ENCODE measurements around the gene ISM1.
A peak's percentile ranks its signal among the peaks of the same experiment; 100 is the strongest.

Gene ISM1

DNA sequence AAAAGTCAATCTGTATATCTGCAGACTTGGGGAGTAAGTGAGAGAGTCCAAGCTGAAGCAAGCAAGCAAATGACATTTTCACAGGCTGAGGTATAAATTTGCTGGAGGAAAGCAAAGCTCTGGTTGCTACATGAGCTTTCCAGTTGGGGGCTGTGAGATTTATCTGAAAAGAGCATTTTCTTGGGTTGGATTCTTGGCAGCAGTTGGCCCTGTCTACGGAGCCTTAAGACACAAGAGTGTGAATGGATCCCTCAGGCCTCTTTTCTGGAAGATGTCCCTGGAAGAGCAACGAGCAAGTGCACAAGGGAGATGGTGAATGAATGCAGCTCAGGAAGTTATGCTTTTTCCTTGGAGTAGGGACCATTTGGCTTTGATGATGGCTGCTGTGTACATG is 30.8 kb downstream of the ISM1 start:
- DNase-seq (ENCODE audit: insufficient read length, low spot score) (no peak), FAIRE-seq (no peak)

DNA sequence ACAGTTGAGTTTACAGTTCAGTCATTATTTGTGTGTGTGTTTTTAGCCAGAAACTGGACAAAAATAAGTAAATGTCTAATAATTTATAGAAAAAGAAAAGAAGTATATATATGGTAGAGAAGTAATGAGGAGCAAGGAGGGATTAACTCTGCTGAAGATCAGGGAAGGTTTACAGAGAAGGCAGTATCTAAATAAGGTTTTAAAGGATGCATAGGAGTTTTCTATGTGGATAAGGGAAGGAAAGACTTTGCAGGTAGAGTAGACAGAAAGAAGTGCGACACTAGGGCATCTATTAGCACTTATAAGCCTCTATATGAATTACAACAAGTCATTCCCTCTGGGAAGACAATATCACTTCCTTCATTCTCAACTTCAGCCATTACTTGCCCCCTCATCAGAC is 34.3 kb downstream of the ISM1 start:
- DNase-seq (ENCODE audit: insufficient read length, low spot score) (no peak), FAIRE-seq (no peak)

DNA sequence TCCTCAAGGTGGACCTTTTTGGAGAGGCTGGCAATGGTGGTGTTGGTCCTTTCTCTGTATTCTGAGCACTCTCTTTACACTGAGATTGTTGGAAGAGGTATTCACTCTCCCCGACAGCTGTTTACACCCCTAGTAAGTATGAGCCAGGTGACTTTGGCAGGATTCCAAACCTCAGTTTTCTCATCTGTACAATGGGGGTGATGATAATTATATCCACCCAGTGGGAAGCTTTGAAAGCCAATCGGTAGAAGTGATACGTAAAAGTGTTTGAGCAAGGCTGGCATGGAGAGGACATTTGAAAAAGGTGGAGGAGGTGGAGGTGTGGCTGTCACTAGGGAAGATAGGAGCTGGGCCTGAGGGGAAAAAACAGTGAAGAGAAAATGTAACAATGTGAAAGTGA is 35.5 kb downstream of the ISM1 start:
- DNase-seq (ENCODE audit: insufficient read length, low spot score) (no peak), FAIRE-seq (no peak)

DNA sequence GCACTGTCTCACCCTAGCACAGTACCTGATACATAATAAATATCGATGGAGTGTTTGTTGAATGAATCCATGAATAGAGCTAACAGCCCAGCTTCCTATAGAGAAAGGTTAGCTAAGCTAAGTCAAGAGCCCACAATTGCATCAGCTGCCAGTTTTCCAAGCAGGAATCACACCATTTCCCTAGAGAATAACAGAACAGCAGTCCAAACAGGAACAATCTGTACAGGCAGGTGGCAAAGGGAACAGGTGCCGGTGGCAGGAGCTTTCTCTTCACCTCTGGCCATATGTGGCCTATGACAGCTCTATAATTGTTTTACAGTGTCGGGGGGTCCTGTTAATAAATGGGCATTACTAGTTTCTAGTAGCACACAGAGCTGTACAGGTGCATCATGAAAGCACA is 38.8 kb downstream of the ISM1 start:
- no peak for FAIRE-seq
- DNase-seq (ENCODE audit: insufficient read length, low spot score) = no peak

DNA sequence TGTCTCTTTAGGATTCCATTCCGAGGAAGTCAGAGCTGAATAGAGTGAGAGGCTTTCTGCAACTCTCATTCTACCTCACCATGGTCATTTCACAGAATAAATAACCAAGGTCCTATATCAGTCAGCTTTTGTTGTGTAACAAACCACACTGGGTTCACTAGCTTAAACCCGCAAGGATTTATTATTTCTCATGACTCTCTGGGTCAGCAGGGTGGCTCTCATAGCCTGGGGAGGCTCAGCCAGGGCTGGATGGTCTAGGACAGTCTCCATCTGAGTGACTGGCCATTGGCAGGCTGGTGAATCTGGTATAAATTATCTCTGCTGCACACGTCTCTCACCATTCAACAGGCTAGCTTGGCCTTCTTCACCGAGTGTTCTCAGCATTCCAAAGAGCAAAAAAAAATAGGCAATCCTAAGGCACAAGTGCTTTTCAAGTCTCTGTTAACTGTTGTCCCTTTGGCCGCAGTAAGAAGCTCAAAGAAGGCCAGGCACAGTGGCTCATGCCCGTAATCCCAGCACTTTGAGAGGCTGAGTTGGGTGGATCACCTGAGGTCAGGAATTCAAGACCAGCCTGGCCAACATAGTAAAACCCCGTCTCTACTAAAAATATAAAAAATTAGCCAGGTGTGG is 39.7 kb downstream of the ISM1 start:
- FAIRE-seq (no peak), DNase-seq (ENCODE audit: insufficient read length, low spot score) (no peak)

DNA sequence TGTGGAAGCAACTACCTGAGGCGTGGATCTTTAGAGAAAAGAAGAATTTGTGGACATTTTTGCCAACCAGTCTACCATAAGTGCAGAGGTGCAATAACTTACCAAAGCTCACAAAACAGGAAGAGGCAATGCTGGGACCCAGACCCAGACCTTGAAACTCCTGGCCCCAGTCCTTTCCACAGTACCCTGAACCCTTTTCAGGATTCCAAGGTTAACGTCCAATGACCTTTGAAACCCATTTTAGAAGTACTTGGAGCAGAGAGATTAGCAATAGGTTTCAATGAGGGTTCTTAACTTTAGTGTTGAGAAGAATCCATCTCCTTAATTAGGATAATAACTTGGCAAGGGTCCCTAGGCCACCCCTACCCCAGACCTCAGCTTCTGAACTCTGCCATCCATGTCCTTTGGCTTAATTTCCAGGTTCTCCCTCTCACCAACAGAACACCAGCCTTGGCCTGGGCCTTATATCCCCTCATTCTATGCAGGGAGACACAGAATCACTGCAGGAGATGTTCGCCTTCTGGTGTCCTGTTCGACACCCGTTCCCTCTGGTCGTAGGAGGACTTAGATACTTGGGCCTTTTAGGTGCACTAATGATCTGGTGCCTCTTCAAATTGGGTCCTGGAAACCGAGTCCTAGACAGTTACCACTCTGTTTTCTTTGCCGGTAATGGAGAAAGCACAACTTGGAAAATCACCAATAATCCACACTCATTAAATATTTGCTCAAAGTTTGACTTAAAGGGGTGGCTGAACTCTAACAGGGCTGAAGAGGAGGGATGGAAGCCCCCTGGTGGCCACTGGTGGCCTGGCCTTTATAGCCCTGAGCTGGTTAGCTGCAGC is 40.6 kb downstream of the ISM1 start:
- FAIRE-seq (no peak), DNase-seq (ENCODE audit: insufficient read length, low spot score) (peak; percentile 23)

DNA sequence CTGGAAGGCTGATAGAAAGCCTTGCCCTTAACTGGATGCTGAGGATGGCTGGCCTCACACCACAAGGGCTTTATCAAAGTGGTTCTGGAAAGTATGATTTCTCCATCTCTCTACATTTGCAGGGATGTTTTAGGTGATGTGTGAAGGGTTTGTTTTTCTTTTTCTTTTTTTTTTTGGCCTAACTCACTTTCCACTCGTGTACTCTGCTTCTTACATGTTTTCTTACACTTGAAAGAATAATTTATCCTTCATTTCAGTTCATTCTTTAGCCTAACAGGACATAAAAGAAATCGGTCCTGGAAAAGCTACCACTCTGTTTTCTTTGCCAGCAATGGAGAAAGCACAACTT is 41.2 kb downstream of the ISM1 start:
- FAIRE-seq (no peak), DNase-seq (ENCODE audit: insufficient read length, low spot score) (no peak)

DNA sequence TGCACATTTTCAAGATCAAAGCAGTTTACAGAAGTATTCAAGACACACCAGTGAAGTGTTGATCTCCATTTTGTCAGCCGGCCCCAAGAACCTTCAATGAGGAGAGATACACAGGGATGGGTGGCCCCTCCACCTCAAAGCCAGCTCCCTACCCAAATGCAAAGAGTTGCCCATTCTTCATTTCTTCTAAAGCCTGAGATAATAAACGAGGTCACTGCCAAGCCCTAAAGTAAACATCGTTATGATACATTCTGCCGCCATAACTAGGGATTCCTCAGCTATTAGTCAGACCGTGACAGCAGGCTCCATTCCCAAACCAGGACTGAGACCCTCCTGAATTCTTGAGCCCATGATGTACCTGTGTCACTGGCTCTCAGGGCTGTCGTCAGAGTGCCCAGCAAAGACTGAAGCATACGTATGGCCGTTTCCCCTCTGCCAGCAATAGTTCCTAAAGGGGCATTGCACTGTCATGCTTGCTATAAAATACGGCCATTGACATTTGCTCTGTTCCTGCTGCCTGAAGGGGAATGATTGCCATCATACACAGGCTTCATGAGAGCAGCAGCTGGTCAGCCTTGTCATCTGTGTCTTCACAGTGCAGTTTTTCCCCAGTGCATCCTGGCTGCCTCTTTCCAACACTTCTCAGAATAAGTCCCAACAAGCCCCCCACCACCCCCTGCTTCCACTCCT is 41.7 kb downstream of the ISM1 start:
- no peak for FAIRE-seq
- DNase-seq (ENCODE audit: insufficient read length, low spot score) = no peak

DNA sequence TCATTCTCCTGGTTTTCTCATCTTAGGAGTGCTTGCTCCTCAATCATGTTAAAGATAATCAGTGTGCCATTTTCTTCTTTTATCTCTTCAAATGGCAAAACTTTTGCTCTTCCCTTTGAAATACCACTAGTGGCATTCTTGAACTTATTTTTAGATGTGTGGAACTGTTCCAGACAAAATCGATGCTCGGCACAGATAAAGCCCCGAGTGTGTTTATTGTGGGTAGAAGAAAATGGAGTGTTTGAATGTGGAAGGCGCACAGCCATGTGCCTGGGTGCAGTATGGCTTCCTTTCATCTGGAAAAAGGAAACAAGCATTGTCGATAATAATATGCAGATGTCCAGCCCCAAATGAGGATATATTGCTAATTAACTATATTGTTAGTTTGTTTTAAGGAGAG is 42.4 kb downstream of the ISM1 start:
- no peak for DNase-seq (ENCODE audit: insufficient read length, low spot score)
- FAIRE-seq = no peak

DNA sequence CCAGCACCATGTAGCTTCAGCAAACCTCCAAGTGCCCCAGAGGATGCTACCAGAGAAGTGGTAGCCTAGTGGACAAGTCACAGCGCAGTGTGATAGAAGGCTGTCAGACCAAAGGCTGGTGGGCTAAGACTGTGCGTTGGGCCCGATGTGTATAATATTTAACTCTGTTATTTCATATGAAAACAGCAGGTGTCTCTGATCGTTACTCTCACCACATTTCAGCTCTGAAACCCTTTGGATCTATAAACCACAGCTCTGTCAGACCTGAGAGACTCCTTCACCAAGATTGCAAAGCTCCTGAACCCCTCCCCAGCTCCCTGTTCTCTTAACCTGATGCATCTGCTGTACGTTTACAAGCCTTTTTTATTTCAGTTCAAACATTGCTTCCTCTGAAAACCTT is 43.8 kb downstream of the ISM1 start:
- FAIRE-seq (no peak), DNase-seq (ENCODE audit: insufficient read length, low spot score) (no peak)

DNA sequence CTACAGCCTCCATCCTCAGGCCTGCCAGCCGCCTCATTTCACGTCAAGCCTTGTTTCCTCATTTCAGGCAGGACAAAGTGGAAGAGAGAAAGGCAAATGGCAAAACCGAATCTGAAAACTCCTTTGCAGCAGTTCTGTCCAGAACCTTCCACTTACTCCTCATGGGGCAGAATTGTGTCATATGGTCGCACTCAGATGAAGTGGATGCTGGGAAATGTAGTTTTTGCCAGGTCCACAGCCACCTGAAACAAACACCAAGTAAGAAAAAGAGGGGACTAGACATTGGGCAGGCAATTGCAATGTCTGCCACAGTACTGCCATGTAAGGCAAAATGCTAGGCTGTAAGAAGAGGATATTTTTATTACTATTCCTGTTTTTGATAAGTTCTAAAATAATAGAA is 44.9 kb downstream of the ISM1 start:
- FAIRE-seq (no peak), DNase-seq (ENCODE audit: insufficient read length, low spot score) (no peak)

DNA sequence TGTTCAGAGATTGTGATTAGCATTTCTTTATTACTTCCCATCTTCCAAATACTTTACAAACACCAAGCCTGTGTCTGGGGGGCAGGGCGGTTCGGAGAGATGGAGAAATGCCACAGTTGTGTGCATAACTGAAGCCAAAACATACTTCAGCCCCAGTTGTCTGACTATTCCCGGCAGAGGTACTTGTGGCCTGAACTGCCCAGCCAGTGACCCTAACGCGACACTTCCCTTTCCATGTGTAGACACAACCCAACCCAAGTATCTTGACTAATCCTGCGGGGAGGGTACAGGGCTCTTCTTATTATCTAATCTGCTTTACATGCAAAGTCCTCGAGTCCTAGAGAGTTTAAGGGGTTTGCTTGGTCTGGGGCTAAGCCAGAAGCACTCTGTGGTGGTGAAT is 46.2 kb downstream of the ISM1 start:
- DNase-seq (ENCODE audit: insufficient read length, low spot score) = no peak
- no peak for FAIRE-seq

DNA sequence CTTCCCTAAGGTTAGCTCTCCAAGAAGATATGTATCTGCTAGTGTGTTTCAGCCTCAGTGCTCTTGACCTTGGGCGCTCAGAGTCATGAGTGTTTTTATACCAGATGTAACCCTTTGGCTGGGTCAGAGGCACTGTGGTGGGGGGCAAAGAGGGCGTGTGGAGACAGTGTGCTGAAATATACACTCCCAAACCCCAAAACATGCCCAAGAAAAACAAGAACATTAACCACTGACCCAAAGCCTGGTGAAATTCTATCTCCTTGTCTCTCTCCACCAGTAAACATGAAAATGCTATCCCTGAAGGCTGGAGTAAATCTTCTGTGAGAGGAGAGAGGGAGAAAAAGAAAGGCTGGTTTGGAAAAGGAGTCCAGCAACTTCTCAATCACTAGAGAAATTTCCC is 47.9 kb downstream of the ISM1 start:
- FAIRE-seq = no peak
- DNase-seq (ENCODE audit: insufficient read length, low spot score) = no peak

DNA sequence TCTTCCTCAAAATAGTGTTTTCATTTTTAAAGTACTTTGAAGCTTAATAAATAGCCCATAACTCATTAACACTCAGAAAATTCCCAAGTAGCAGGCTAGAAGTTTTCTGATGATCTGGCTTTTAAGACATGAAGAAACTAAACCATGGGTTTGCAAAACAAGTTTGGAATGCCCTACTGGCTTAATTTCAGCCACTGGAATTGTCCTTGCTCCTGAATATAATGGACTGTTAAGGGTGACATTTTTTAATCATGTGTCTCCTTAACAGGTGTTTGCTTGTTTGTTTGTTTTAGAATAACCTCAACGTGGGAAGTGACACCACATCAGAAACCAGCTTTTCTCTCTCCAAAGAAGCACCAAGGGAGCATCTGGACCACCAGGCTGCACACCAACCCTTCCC is 49.1 kb downstream of the ISM1 start:
- no peak for FAIRE-seq
- DNase-seq (ENCODE audit: insufficient read length, low spot score) = no peak

DNA sequence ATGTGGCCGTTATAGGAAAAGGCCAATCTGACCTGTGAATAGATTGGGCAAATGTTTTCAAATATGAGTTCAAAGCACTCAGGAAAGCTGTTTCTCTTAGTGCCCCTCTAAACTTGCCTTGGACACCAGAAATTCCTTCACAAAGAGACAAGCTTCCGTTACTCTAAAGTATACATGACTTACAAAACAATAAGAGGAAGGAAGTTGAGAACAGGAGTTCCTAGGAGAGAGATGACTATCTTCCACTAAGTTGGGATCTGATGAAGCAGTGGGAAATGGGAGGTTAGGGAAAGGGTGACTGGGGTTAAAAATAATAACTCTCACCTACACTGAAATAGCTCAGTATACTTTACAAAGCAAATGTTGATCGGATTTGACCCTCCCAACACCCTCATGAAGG is 50.0 kb downstream of the ISM1 start:
- FAIRE-seq = no peak

DNA sequence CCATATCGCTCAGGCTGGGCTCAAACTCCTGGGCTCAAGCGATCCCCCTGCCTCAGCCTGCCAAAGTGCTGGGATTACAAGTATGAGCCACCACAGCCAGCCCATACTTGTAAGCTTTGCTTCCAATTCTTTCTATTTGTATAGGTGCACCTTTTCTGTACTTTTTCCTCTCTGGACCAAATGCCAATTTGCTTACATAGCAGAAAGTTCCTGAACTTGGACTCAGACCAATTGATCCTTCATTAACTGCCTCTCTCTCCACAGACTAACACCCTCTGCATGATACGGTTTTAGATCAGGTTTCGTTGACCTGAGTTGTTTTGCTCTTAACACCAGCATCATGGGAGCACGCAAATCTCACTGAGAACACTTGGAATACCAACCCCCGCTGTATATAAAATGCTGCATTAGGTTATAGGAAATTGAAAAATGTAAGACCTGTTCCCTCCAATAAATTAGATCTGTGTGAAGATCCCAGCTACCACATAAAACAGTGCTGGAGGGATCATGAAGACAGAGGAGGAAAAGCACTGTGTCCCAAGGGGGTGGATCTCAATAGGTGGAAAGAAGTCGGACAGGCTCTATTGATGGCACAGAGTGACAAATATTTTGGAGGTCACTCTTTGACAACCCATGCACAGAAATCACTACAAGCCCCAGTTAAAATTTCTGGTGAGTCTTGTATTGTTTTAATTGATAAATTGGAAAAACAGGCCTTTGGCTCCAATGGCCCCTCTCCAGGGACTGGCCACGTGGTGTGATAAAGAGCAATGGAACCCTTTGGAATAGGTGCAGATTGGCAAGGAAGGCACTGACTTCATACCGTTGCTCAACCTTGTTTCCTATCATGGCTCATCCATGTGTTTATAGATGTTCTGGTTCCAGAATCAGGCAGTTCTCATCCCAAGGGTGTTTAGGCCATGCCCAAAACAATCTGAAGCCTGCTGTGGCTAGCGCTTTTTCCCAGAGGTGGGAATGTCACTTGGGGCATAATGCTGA is 51.2 kb downstream of the ISM1 start:
- FAIRE-seq = no peak
- DNase-seq (ENCODE audit: insufficient read length, low spot score) = no peak

More for the DNA sequence above, 50.0 kb downstream of the ISM1 start:
- no peak for DNase-seq (ENCODE audit: insufficient read length, low spot score)

DNA sequence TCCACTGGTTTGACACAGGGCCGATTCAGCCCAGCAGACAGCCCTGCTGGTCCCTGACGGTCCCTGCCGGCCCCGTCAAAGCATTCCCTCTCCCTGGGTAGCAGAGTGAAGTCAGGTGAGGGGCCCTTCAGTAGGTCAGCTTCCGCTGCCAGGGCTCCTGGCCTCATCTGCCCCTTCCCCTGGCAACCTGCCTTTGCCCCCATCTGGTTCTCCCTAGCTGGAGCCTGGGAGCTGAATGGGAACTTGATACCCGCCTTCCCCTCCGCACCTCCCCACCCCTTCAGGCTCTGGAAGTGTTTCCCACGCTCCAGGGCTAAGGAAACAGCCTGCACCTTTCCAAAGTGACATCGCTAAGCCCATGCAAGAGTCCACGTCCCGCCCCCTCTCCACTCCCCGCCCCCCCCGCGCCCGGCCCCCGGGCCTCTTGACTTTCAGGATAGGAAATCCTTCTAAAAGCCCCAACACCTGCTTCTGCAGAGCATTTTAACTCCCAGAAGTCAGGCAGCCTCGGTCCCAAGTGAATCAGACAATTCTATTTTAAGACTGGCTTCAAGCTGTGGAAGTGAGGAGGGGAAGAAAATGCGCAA is 53.3 kb downstream of the ISM1 start:
- FAIRE-seq (no peak), DNase-seq (ENCODE audit: insufficient read length, low spot score) (no peak)

DNA sequence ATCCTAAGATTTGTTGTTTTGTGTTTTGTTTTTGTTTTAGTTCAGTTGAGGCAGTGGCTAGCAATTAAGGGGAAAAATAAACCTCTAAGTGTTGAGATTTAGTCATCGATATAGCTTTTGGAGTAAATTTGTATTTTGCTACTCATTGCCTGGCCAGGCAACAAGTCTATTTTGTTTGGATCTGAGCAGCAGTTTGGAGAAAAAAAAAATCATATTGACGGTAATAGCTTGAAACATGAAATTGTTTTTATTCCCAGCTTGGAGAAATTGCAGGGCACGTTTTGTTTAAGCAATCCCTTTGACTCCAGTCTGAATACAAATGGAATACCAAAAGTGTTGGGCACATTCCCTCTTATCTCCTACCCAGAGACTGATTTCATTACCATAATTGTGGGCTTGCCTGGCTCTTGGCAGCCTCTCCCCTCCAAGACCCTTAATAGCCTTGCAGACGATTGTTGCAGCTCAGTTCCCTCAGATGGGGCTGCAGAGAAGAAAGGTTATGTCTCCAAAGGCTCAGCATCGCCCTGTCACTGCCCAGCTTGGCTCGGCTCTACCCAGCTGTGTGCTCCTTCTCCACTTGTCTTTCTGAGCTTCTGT is 56.0 kb downstream of the ISM1 start:
- FAIRE-seq (no peak), DNase-seq (ENCODE audit: insufficient read length, low spot score) (no peak)

DNA sequence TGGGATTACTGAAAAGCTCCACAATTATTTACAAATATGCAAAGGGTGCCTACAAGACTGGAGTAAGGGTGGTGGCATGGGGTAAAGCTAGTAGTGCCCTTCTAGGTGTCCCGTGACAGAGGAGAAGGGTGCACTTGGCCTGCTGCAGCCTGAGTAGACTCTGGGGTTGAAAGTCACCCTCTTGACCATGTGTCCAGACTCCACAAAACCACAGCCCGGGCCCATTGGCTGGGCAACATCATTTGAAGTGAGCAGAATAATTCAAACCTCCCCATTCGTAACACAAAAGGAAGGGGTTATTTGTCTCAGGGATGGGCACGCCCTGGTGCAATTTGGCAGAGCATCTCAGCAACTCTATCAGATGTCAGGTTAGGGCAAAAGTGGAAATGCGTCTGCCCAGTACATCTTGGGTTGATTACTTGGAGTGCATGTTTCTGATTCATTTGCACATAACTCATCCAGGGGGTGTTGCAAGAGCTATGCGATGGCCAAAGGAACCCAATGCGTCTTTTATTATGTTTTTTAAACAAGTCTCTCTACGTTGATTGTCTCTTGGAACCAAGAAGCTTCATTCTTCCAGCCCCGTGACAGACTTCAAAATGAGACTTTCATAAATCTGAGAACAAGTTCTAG is 56.7 kb downstream of the ISM1 start:
- FAIRE-seq = no peak
- no peak for DNase-seq (ENCODE audit: insufficient read length, low spot score)
